HepG2 (cell line): Measurements from ENCODE around the gene SLC2A13. TPM values are rescaled to one million over a fixed set of nuclear protein-coding genes. Genes with fewer than 3 reads are reported as not detected.

Experiments used
- ATAC-seq: fragments of 200-7000 bp; cut with Tn5 transposase; 3 replicates; pipeline ENCODE4 v1.9.1; 2020; ENCODE audit warnings: mild to moderate bottlenecking, moderate library complexity
- BruUV-seq: library from RNA; stranded (reverse); fragments of 400-500 nt; replicated peaks from 2 replicates; lab custom pipeline; 2021; lab: Mats Ljungman, UMichigan
- CTCF ChIA-PET: fragments of 300-600 bp; formaldehyde crosslinking; extraction: SDS; loops from one replicate; lab custom pipeline; 2021; ENCODE audit warnings: low total read pairs, inconsistent platforms, low intra/inter-chr PET ratio; lab: Yijun Ruan, JAX
- POLR2A ChIA-PET: fragments of 350-600 bp; sonication (Branson Sonifier 250); formaldehyde crosslinking; loops from one replicate; lab custom pipeline; 2020; ENCODE audit warnings: antibody characterized with exemption, inconsistent platforms; lab: Yijun Ruan, JAX
- DNase-seq: peaks from one replicate; pipeline ENCODE4 v3.0.0-alpha.2; 2015; ENCODE audit warnings: low spot score
- FAIRE-seq: peaks from 3 replicates; lab custom pipeline; 2011; peaks lifted over from hg19 to GRCh38; lab: Jason Lieb, UNC
- H2AFZ ChIP-seq: one replicate; pipeline ENCODE4 v1.6.1; 2011; ENCODE audit warnings: low read length, inconsistent platforms
- H3K27ac ChIP-seq: fragments of 300-600 bp; 3 replicates; pipeline ENCODE4 v1.8.0; 2011; ENCODE audit warnings: mixed run types, mild to moderate bottlenecking, mixed read lengths, low read length, inconsistent platforms; ENCODE audit not compliant: insufficient read depth; ENCODE audit errors: extremely low read length
- H3K27me3 ChIP-seq, 2 experiments: fragments of 200-600 bp in 1 of 2; 2 replicates in 1 of 2; 3 replicates in 1 of 2; pipeline versions ENCODE4 v1.6.0 to v1.8.0; 2011; ENCODE audit warnings: low read length in 2 of 2, mild to moderate bottlenecking in 2 of 2, moderate library complexity in 2 of 2, inconsistent platforms in 1 of 2; ENCODE audit not compliant: insufficient read depth in 2 of 2, control insufficient read depth in 1 of 2
- H3K36me3 ChIP-seq, 2 experiments: fragments of 200-600 bp in 1 of 2; replicated peaks in 1 of 2; 2 replicates in 1 of 2; 3 replicates in 1 of 2; pipeline versions ENCODE4 v1.5.1 to v1.8.0; 2011; ENCODE audit warnings: low read length in 2 of 2, inconsistent platforms in 1 of 2; ENCODE audit not compliant: insufficient read depth in 2 of 2, control insufficient read depth in 1 of 2
- H3K4me1 ChIP-seq: 2 replicates; pipeline ENCODE4 v1.5.1; 2012; ENCODE audit warnings: low read length, inconsistent platforms; ENCODE audit not compliant: insufficient read depth
- H3K4me2 ChIP-seq: 2 replicates; pipeline ENCODE4 v1.6.0; 2011; ENCODE audit warnings: low read depth, low read length, inconsistent platforms
- H3K4me3 ChIP-seq, 3 experiments: fragments of 200-600 bp in 1 of 3; sonication (generic), shearing (Covaris generic) in 1 of 3; replicated peaks in 1 of 3; 2 replicates each; pipeline ENCODE4 v1.5.1; 2011 to 2016; ENCODE audit warnings: low read length in 3 of 3, inconsistent platforms in 2 of 3, low read depth in 2 of 3, mild to moderate bottlenecking in 2 of 3, control low read depth in 1 of 3, mixed read lengths in 1 of 3; ENCODE audit not compliant: insufficient read depth in 1 of 3
- H3K79me2 ChIP-seq: one replicate; pipeline ENCODE4 v1.6.1; 2011; ENCODE audit warnings: low read length, inconsistent platforms; ENCODE audit not compliant: insufficient read depth
- H3K9ac ChIP-seq: 2 replicates; pipeline ENCODE4 v1.6.0; 2011; ENCODE audit warnings: mild to moderate bottlenecking, low read depth, low read length, inconsistent platforms; ENCODE audit not compliant: insufficient read depth
- H3K9me3 ChIP-seq: 2 replicates; pipeline ENCODE4 v1.5.1; 2012; ENCODE audit warnings: mild to moderate bottlenecking, low read length
- H4K20me1 ChIP-seq: 2 replicates; pipeline ENCODE4 v1.6.0; 2011; ENCODE audit warnings: inconsistent platforms, mild to moderate bottlenecking, low read length, moderate library complexity; ENCODE audit not compliant: insufficient read depth
- HOMEZ ChIP-seq: IDR thresholded peaks from 2 replicates; pipeline ENCODE4 v1.6.1; 2016; ENCODE audit warnings: low read depth
- NR2C2 ChIP-seq: sonication (generic); formaldehyde crosslinking; IDR thresholded peaks from 2 replicates; pipeline ENCODE4 v1.4.0; 2020; ENCODE audit warnings: missing genetic modification reagents, mild to moderate bottlenecking, moderate library complexity, borderline replicate concordance
- STAG1 ChIP-seq: sonication (generic); formaldehyde crosslinking; IDR thresholded peaks from 2 replicates; pipeline ENCODE4 v1.4.0; 2020; ENCODE audit warnings: missing genetic modification reagents
- TBL1XR1 ChIP-seq: fragments of 150-350 bp; IDR thresholded peaks from 2 replicates; pipeline ENCODE4 v1.6.1; 2014; ENCODE audit warnings: borderline replicate concordance, low read length; ENCODE audit not compliant: partially characterized antibody
- ZFP82 ChIP-seq: sonication (generic); formaldehyde crosslinking; IDR thresholded peaks from 2 replicates; pipeline ENCODE4 v1.5.1; 2020; ENCODE audit warnings: mild to moderate bottlenecking, missing genetic modification reagents, borderline replicate concordance
- ZFYVE20 ChIP-seq: sonication (generic); formaldehyde crosslinking; IDR thresholded peaks from 2 replicates; pipeline ENCODE4 v1.8.0; 2023; ENCODE audit warnings: low read depth, mild to moderate bottlenecking, moderate library complexity, missing genetic modification reagents, borderline replicate concordance
- ZNF577 ChIP-seq: sonication (generic); formaldehyde crosslinking; IDR thresholded peaks from 2 replicates; pipeline ENCODE4 v1.4.0; 2020; ENCODE audit warnings: mild to moderate bottlenecking, low read depth, missing genetic modification reagents, borderline replicate concordance
- WGBS: methylation state at CpG from one replicate; pipeline ENCODE4 v1.1.6; 2017; ENCODE audit warnings: low lambda C conversion rate; 5-methylcytosine and 5-hydroxymethylcytosine counted together
- in situ Hi-C: cut with HindIII; loops from 2 replicates; pipeline ENCODE4 v1.10.0; 2017; ENCODE audit warnings: low pct_unique_long_range_greater_than_20kb; ENCODE audit not compliant: extremely low pct_ligation_motif_present
- intact Hi-C: fragments of 100-400 bp; cut with micrococcal nuclease; formaldehyde crosslinking; loops from one replicate; pipeline ENCODE4 v1.10.0; 2022; ENCODE audit not compliant: unreplicated experiment
- polyA plus RNA-seq, 8 experiments: library from polyadenylated mRNA; depleted of rRNA in 3 of 8; stranded (reverse) in 7 of 8; unstranded in 1 of 8; fragments of >200 nt; fragmentation: Illumina TruSeq in 4 of 8; extraction: Trizol in 4 of 8; gene quantifications; 2 replicates each; pipeline versions ENCODE4 v1.2.1 to v1.2.3, GENCODE V29; 2011 to 2016; ENCODE audit warnings: low read depth in 4 of 8, missing spikeins in 1 of 8, mixed read lengths in 1 of 8; ENCODE audit not compliant: insufficient read depth in 1 of 8
- total RNA-seq, 5 experiments: library from RNA; depleted of rRNA; stranded (reverse); fragments of >200 nt; fragmentation: Illumina TruSeq; extraction: Trizol; gene quantifications; 2 replicates each; pipeline ENCODE4 v1.2.3, GENCODE V29; 2016; ENCODE audit warnings: low read depth in 1 of 5

The SLC2A13 gene
- total and polyA plus RNA-seq, 2 of the 13 experiments (the other 11 are each of a cell fraction or from before 2014, with no cell fraction given): 5.5 to 6.0 TPM

- no peaks in the 10 kb centered on the region for H3K27me3 ChIP-seq
- no peaks in the 10 kb centered on the region for H3K79me2 ChIP-seq
- CTCF ChIA-PET: no interaction called here
- POLR2A ChIA-PET: no interaction called here
- no TSS peak for BruUV-seq
- H3K36me3 ChIP-seq: no peaks in the 10 kb centered on the region; a peak in 1 of 5 replicates
- H2AFZ ChIP-seq: no peak overlapping the region
- H3K4me1 ChIP-seq: peaks cover 23% of the 10 kb centered on the region
- DNase-seq (no peak), ATAC-seq (no peak), FAIRE-seq (no peak)
- in situ Hi-C loops: no loop called here
- WGBS: 29% methylated on average over 5 of the region's 5 CpGs
- no peak overlapping the region; the same call in 1 of the 2 replicates for H3K9ac ChIP-seq
- no peak overlapping the region for H3K27ac ChIP-seq
- TF ChIP-seq ZFP82 (CRISPR knock-in tag): no peak
- peak; percentile 69; the same call in 1 of the 2 replicates for TF ChIP-seq HOMEZ (CRISPR knock-in tag)
- TF ChIP-seq TBL1XR1: no peak
- TF ChIP-seq ZFYVE20 (CRISPR knock-in tag): no peak
- 0 out of 2 replicates have a peak, but pooled peaks have one; percentile 11 for TF ChIP-seq STAG1 (CRISPR knock-in tag)
- TF ChIP-seq NR2C2 (CRISPR knock-in tag): no peak
- no peak for TF ChIP-seq ZNF577
- intact Hi-C loops: no loop called here
- H3K4me2 ChIP-seq: peak overlapping the region; percentile 38; the same call in 1 of the 2 replicates
- H3K9me3 ChIP-seq: no peaks in the 10 kb centered on the region
- no peak overlapping the region for H3K4me3 ChIP-seq
- no peaks in the 10 kb centered on the region for H4K20me1 ChIP-seq
Measured at GRCh38 chr12:39830852-39831520, 274.9 kb downstream of the SLC2A13 start.
